HepG2 (cell line): ENCODE results near the gene WDR31. TPM values are rescaled to one million over a fixed set of nuclear protein-coding genes. Genes with fewer than 3 reads are reported as not detected.
A peak's percentile ranks its signal among the peaks of the same experiment; 100 is the strongest.

Experiments
- AHR ChIP-seq: IDR thresholded peaks from 2 replicates; pipeline ENCODE4 v1.6.1; 2018; ENCODE audit warnings: missing genetic modification reagents, missing compliant biosample characterization
- GATAD2A ChIP-seq: IDR thresholded peaks from 2 replicates; pipeline ENCODE4 v1.6.1; 2016
- GPN1 ChIP-seq: sonication (generic); formaldehyde crosslinking; IDR thresholded peaks from 2 replicates; pipeline ENCODE4 v1.5.1; 2020; ENCODE audit warnings: missing genetic modification reagents, borderline replicate concordance
- HMGA1 ChIP-seq: sonication (generic); formaldehyde crosslinking; conservative IDR thresholded peaks from 2 replicates; pipeline ENCODE4 v1.4.0; 2020; ENCODE audit warnings: missing genetic modification reagents
- NFE2L1 ChIP-seq: sonication (generic); formaldehyde crosslinking; IDR thresholded peaks from 2 replicates; pipeline ENCODE4 v1.4.0; 2020; ENCODE audit warnings: missing genetic modification reagents, mild to moderate bottlenecking, borderline replicate concordance
- POLR2G ChIP-seq: fragments of 200-400 bp; formaldehyde crosslinking; IDR thresholded peaks from 2 replicates; pipeline ENCODE4 v1.6.1; 2018; ENCODE audit warnings: mild to moderate bottlenecking, low read depth, low read length, moderate library complexity
- SIX4 ChIP-seq: sonication (generic); formaldehyde crosslinking; IDR thresholded peaks from 2 replicates; pipeline ENCODE4 v1.4.0; 2020; ENCODE audit warnings: missing genetic modification reagents
- U2AF1 ChIP-seq: fragments of 200-400 bp; formaldehyde crosslinking; optimal IDR thresholded peaks from 2 replicates; pipeline ENCODE3; 2017; ENCODE audit warnings: mild to moderate bottlenecking, low read depth, low read length
- ZFP1 ChIP-seq: IDR thresholded peaks from 2 replicates; pipeline ENCODE4 v1.6.1; 2016
- ZFY ChIP-seq: sonication (generic); formaldehyde crosslinking; IDR thresholded peaks from 2 replicates; pipeline ENCODE4 v1.4.0; 2020; ENCODE audit warnings: missing genetic modification reagents
- ZNF644 ChIP-seq: IDR thresholded peaks from 2 replicates; pipeline ENCODE4 v1.6.1; 2016; ENCODE audit warnings: low read depth
- ZNF703 ChIP-seq: sonication (generic); formaldehyde crosslinking; IDR thresholded peaks from 2 replicates; pipeline ENCODE4 v1.5.1; 2020; ENCODE audit warnings: missing genetic modification reagents, mild to moderate bottlenecking, moderate library complexity, borderline replicate concordance
- ZNF746 ChIP-seq: sonication (generic); formaldehyde crosslinking; IDR thresholded peaks from 2 replicates; pipeline ENCODE4 v1.8.0; 2022; ENCODE audit warnings: mild to moderate bottlenecking, missing genetic modification reagents
- ZNF879 ChIP-seq: sonication (generic); formaldehyde crosslinking; IDR thresholded peaks from 2 replicates; pipeline ENCODE4 v1.8.1; 2023; ENCODE audit warnings: missing genetic modification reagents
- polyA plus RNA-seq, 8 experiments: library from polyadenylated mRNA; depleted of rRNA in 3 of 8; stranded (reverse) in 7 of 8; unstranded in 1 of 8; fragments of >200 nt; fragmentation: Illumina TruSeq in 4 of 8; extraction: Trizol in 4 of 8; gene quantifications; 2 replicates each; pipeline versions ENCODE4 v1.2.1 to v1.2.3, GENCODE V29; 2011 to 2016; ENCODE audit warnings: low read depth in 4 of 8, missing spikeins in 1 of 8, mixed read lengths in 1 of 8; ENCODE audit not compliant: insufficient read depth in 1 of 8
- total RNA-seq, 5 experiments: library from RNA; depleted of rRNA; stranded (reverse); fragments of >200 nt; fragmentation: Illumina TruSeq; extraction: Trizol; gene quantifications; 2 replicates each; pipeline ENCODE4 v1.2.3, GENCODE V29; 2016; ENCODE audit warnings: low read depth in 1 of 5
- TF ChIP-seq, protein P1 (sequence below): sonication (generic); formaldehyde crosslinking; IDR thresholded peaks from 2 replicates; pipeline ENCODE4 v1.4.0; 2020; ENCODE audit warnings: mild to moderate bottlenecking, missing genetic modification reagents, borderline replicate concordance
- TF ChIP-seq, protein P2 (sequence below): sonication (generic); formaldehyde crosslinking; IDR thresholded peaks from 2 replicates; pipeline ENCODE4 v1.8.1; 2023; ENCODE audit warnings: missing genetic modification reagents, inconsistent platforms, borderline replicate concordance
- TF ChIP-seq, protein P3 (sequence below): fragments of 450-650 bp; IDR thresholded peaks from 2 replicates; pipeline ENCODE4 v1.6.1; 2016
- TF ChIP-seq, protein P4 (sequence below): sonication (generic); formaldehyde crosslinking; IDR thresholded peaks from 2 replicates; pipeline ENCODE4 v1.8.0; 2022; ENCODE audit warnings: mild to moderate bottlenecking, missing genetic modification reagents, moderate library complexity
- TF ChIP-seq, protein P5 (sequence below): sonication (generic); formaldehyde crosslinking; IDR thresholded peaks from 2 replicates; pipeline ENCODE4 v1.4.0; 2020; ENCODE audit warnings: missing genetic modification reagents
- TF ChIP-seq, protein P6 (sequence below): IDR thresholded peaks from 2 replicates; pipeline ENCODE4 v1.6.1; 2012; ENCODE audit warnings: inconsistent platforms
- TF ChIP-seq, protein P7 (sequence below): sonication (generic); formaldehyde crosslinking; IDR thresholded peaks from 2 replicates; pipeline ENCODE4 v1.8.1; 2023; ENCODE audit warnings: mild to moderate bottlenecking, moderate library complexity, missing genetic modification reagents

WDR31 gene
- total and polyA plus RNA-seq, 2 of the 13 experiments (the other 11 are each of a cell fraction or from before 2014, with no cell fraction given), result 0.33 to 1.7 TPM

DNA sequence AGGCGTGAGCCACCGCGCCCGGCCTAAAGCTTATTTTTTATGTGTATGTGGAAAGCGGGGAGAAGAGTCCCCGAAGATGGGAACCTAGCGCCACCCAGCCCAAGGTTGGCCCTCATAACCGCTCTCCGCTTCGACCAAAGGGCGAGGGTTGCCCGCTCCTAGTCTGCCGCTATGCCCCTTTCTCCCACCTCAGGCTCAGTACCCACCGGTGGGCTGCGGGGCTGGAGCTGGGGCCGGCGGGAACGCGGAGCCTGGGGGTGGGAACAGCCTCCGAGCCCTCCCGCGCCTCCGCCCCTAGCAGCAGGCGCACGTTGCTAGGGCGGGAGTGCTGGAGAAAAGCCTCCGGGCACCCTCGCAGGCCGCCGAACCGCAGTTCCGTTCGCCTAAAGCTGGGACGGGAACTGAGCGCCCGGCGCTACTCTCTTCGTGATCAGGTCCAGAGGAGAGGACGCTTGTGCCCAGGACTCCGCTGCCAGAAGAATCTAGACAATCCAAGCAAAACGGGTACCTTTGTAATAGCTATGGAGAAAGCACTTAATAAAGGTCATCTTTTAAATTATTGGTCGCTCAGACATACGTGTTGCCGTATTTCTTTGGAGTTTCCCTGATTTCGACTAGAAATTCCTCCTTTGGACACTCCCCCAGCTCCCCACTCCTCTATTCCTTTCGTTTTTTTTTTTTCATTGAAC, at the start of gene WDR31 (continued):
- TF ChIP-seq ZNF644 (CRISPR knock-in tag) (peak; percentile 43; the same call in 1 of the 2 replicates), ZNF746 (peak; percentile 31; the same call in 1 of the 2 replicates), NFE2L1 (CRISPR knock-in tag) (no peak), ZFY (CRISPR knock-in tag) (peak; percentile 85), HMGA1 (no peak), ZNF879 (CRISPR knock-in tag) (no peak), GPN1 (CRISPR knock-in tag) (no peak), POLR2G (peak; percentile 68), ZFP1 (CRISPR knock-in tag) (peak; percentile 86), SIX4 (peak; percentile 49; the same call in 1 of the 2 replicates), U2AF1 (peak; percentile 83), AHR (CRISPR knock-in tag) (peak; percentile 64), GATAD2A (CRISPR knock-in tag) (peak; percentile 87), ZNF703 (CRISPR knock-in tag) (no peak)
- TF ChIP-seq, protein P1, sequence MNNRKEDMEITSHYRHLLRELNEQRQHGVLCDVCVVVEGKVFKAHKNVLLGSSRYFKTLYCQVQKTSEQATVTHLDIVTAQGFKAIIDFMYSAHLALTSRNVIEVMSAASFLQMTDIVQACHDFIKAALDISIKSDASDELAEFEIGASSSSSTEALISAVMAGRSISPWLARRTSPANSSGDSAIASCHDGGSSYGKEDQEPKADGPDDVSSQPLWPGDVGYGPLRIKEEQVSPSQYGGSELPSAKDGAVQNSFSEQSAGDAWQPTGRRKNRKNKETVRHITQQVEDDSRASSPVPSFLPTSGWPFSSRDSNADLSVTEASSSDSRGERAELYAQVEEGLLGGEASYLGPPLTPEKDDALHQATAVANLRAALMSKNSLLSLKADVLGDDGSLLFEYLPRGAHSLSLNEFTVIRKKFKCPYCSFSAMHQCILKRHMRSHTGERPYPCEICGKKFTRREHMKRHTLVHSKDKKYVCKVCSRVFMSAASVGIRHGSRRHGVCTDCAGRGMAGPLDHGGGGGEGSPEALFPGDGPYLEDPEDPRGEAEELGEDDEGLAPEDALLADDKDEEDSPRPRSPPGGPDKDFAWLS (CRISPR knock-in tag), result no peak
- TF ChIP-seq, protein P2, sequence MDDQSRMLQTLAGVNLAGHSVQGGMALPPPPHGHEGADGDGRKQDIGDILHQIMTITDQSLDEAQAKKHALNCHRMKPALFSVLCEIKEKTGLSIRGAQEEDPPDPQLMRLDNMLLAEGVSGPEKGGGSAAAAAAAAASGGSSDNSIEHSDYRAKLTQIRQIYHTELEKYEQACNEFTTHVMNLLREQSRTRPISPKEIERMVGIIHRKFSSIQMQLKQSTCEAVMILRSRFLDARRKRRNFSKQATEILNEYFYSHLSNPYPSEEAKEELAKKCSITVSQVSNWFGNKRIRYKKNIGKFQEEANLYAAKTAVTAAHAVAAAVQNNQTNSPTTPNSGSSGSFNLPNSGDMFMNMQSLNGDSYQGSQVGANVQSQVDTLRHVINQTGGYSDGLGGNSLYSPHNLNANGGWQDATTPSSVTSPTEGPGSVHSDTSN (CRISPR knock-in tag), result no peak
- TF ChIP-seq, protein P3, sequence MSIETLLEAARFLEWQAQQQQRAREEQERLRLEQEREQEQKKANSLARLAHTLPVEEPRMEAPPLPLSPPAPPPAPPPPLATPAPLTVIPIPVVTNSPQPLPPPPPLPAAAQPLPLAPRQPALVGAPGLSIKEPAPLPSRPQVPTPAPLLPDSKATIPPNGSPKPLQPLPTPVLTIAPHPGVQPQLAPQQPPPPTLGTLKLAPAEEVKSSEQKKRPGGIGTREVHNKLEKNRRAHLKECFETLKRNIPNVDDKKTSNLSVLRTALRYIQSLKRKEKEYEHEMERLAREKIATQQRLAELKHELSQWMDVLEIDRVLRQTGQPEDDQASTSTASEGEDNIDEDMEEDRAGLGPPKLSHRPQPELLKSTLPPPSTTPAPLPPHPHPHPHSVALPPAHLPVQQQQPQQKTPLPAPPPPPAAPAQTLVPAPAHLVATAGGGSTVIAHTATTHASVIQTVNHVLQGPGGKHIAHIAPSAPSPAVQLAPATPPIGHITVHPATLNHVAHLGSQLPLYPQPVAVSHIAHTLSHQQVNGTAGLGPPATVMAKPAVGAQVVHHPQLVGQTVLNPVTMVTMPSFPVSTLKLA, result 0 out of 2 replicates have a peak, but pooled peaks have one; percentile 10
- TF ChIP-seq, protein P4, sequence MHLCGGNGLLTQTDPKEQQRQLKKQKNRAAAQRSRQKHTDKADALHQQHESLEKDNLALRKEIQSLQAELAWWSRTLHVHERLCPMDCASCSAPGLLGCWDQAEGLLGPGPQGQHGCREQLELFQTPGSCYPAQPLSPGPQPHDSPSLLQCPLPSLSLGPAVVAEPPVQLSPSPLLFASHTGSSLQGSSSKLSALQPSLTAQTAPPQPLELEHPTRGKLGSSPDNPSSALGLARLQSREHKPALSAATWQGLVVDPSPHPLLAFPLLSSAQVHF, result peak; percentile 61; the same call in 1 of the 2 replicates
- TF ChIP-seq, protein P5, sequence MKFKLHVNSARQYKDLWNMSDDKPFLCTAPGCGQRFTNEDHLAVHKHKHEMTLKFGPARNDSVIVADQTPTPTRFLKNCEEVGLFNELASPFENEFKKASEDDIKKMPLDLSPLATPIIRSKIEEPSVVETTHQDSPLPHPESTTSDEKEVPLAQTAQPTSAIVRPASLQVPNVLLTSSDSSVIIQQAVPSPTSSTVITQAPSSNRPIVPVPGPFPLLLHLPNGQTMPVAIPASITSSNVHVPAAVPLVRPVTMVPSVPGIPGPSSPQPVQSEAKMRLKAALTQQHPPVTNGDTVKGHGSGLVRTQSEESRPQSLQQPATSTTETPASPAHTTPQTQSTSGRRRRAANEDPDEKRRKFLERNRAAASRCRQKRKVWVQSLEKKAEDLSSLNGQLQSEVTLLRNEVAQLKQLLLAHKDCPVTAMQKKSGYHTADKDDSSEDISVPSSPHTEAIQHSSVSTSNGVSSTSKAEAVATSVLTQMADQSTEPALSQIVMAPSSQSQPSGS (CRISPR knock-in tag), result peak; percentile 83
- TF ChIP-seq, protein P6, sequence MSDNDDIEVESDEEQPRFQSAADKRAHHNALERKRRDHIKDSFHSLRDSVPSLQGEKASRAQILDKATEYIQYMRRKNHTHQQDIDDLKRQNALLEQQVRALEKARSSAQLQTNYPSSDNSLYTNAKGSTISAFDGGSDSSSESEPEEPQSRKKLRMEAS, result peak; percentile 90
- TF ChIP-seq, protein P7, sequence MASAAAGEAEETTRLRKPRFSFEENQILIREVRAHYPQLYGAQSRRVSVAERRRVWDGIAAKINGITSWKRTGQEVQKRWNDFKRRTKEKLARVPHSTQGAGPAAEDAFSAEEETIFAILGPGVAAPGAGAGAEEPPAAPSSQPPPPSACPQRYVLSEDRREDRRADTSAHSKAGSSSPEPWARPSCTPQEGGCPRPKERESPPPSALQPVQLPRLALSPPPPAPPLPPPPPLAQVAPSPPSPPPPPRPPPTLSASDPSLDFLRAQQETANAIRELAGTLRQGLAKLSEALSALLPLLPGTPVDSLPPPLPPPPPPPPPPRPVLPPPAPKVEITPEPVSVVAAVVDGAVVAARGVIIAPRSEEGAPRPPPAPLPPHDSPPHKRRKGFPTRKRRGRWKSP (CRISPR knock-in tag), result peak; percentile 94
